ENCODE measurements around the gene PARP3.
A peak's percentile ranks its signal among the peaks of the same experiment; 100 is the strongest.
"Not testable (repeated sequence)": the region's sequence is repeated elsewhere in the genome, so short reads cannot be mapped to it uniquely, and the experiment has no call there.

Gene PARP3

GRCh38 chr3:51987568-51987967, 45.4 kb downstream of the PARP3 start:
- in situ Hi-C loops (cut with HindIII; ENCODE audit: low sequenced_read_pairs): no loop called here
- no peak for DNase-seq (ENCODE audit: low read depth)
- H3K4me3 ChIP-seq (ENCODE audit: low read depth, low read length): no peak overlapping the region

DNA sequence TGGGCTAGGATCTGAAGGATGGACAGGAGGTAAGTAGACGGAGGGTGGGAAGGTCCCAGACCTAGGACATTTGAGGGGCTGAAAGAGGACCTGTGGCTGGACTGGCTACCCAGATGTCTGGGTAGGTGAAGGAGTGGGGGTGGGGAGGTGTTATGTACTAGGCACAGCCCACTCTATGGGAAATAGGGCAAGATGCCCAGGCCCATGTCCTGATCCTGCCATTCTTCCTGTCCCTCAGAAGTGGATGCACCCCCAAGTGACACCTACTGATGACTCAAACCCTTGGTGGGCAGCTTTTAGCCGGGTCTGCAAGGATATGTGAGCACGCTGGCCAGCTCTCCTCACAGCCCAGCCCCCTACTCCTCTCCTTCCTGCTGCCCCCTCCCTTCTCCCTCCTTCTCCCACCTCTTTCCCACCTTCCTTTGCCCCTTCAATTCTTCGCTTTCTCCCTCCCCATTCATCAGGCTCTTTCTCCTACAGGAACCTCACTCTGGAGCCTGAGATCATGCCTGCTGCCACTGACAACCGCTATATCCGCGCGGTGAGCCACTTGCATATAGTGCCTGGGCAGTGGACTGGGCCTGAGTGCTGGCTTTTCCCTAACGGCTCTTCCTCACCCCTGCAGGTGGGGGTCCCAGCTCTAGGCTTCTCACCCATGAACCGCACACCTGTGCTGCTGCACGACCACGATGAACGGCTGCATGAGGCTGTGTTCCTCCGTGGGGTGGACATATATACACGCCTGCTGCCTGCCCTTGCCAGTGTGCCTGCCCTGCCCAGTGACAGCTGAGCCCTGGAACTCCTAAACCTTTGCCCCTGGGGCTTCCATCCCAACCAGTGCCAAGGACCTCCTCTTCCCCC, 46.4 kb downstream of the PARP3 start:
- in situ Hi-C loops (cut with HindIII; ENCODE audit: low sequenced_read_pairs): no loop called here
- DNase-seq (ENCODE audit: low read depth): no peak
- H3K4me3 ChIP-seq (ENCODE audit: low read depth, low read length): no peak overlapping the region
- TF ChIP-seq, protein P1, sequence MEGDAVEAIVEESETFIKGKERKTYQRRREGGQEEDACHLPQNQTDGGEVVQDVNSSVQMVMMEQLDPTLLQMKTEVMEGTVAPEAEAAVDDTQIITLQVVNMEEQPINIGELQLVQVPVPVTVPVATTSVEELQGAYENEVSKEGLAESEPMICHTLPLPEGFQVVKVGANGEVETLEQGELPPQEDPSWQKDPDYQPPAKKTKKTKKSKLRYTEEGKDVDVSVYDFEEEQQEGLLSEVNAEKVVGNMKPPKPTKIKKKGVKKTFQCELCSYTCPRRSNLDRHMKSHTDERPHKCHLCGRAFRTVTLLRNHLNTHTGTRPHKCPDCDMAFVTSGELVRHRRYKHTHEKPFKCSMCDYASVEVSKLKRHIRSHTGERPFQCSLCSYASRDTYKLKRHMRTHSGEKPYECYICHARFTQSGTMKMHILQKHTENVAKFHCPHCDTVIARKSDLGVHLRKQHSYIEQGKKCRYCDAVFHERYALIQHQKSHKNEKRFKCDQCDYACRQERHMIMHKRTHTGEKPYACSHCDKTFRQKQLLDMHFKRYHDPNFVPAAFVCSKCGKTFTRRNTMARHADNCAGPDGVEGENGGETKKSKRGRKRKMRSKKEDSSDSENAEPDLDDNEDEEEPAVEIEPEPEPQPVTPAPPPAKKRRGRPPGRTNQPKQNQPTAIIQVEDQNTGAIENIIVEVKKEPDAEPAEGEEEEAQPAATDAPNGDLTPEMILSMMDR (IDR thresholded peaks at IDR 0.05; ENCODE audit: low read depth, low read length, missing control alignments): no peak

More at GRCh38 chr3:51987568-51987967, 45.4 kb downstream of the PARP3 start:
- TF ChIP-seq, protein P1 (IDR thresholded peaks at IDR 0.05; ENCODE audit: low read depth, low read length, missing control alignments): no peak

- not testable (repeated sequence) for DNase-seq (ENCODE audit: low read depth); H3K4me3 ChIP-seq (ENCODE audit: low read depth, low read length)
- in situ Hi-C loops (cut with HindIII; ENCODE audit: low sequenced_read_pairs): loop anchor here (5.0 kb wide), 3 partner anchors 57 to 157 kb away; no protein-coding TSS in a partner anchor
Measured at GRCh38 chr3:51990501-51990971, 48.4 kb downstream of the PARP3 start.

GRCh38 chr3:51992017-51992682, 50.0 kb downstream of the PARP3 start:
- DNase-seq (ENCODE audit: low read depth): no peak
- in situ Hi-C loops (cut with HindIII; ENCODE audit: low sequenced_read_pairs): loop anchor here (5.0 kb wide), 3 partner anchors 55 to 155 kb away; no protein-coding TSS in a partner anchor
- TF ChIP-seq, protein P1 (IDR thresholded peaks at IDR 0.05; ENCODE audit: low read depth, low read length, missing control alignments): no peak
- H3K4me3 ChIP-seq (ENCODE audit: low read depth, low read length): no peak overlapping the region

- not testable (repeated sequence) for DNase-seq (ENCODE audit: low read depth); H3K4me3 ChIP-seq (ENCODE audit: low read depth, low read length)
- in situ Hi-C loops (cut with HindIII; ENCODE audit: low sequenced_read_pairs): loop anchor here (5.0 kb wide), 3 partner anchors 54 to 154 kb away; no protein-coding TSS in a partner anchor
Measured at GRCh38 chr3:51993657-51994056, 51.5 kb downstream of the PARP3 start.

DNA sequence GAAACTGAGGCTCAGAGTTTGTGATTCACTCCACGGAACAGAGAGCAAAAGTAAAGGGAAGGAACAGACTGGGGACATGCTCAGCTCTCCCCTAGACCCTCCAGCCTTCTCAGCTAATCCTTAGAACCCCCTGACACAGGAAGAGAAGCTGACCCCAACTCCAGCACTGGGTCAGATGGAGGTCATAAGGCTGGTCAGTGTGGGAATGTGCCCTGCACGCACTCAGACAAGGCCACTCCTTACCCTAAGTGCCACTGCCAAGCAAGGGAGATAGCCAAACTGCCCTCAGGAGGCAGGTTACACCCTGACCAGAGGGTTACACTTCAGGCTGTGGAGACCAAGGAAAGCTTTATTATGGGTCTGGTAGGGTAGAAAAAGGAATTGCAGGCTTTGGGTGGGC, 52.4 kb downstream of the PARP3 start:
- in situ Hi-C loops (cut with HindIII; ENCODE audit: low sequenced_read_pairs): loop anchor here (5.0 kb wide), 3 partner anchors 53 to 153 kb away; no protein-coding TSS in a partner anchor
- H3K4me3 ChIP-seq (ENCODE audit: low read depth, low read length): peak overlapping the region; percentile 88
- TF ChIP-seq, protein P1 (IDR thresholded peaks at IDR 0.05; ENCODE audit: low read depth, low read length, missing control alignments): no peak
- no peak for DNase-seq (ENCODE audit: low read depth)

DNA sequence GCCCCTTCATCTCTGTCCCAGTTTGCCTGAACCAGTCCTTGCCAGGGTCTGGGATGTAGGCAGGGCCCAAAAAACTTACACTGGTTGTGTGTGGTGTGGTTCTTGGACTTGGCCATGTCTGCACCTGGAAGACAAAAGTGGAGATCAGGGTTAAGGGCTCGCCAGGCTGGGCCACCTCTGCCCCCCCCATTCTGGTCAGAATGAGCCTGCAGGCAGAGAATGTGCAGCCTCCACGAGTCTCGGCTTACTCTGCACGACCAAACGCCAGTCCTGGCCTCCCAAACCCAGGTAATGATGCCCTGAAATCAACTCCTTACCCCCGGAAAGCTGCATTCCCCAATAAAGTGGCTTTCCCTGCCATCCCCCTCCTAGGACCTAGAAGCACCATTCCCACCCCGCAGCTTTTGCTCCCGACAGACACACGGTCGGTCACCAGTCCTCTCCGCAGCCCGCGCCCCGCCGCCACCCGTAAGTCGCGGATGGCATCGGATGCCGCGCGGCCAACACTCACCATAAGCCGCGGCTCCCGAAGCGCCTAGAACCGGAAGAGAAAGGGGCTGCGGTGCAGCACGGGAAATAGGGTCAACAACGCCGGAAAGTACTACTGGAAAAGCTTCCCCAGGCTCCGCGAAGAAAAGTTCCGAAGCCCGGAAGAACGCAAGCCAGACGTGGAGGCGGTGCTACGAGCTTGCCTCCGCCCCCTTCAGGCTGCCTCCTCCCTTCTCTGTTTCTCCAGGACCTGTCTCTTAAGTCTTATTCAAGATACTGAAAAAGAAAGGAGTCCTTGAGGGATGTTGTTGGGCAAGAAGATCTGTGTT, 53.4 kb downstream of the PARP3 start, which contains the start of gene RPL29:
Gene RPL29 (minus strand): TSS at position 550 of the 818 bp plus-strand sequence. CDS start 434 bp downstream, at position 116.
- TF ChIP-seq, protein P1 (IDR thresholded peaks at IDR 0.05; ENCODE audit: low read depth, low read length, missing control alignments): no peak
- H3K4me3 ChIP-seq (ENCODE audit: low read depth, low read length): peak within 1 kb of the TSS; percentile 88
- in situ Hi-C loops (cut with HindIII; ENCODE audit: low sequenced_read_pairs): no loop called here
- DNase-seq (ENCODE audit: low read depth): peak; percentile 89

All from astrocyte of the cerebellum (primary cell).